GM12801 (cell line): ENCODE results near the gene ZYG11B.

Experiments
- TF ChIP-seq, protein P1 (sequence below): IDR thresholded peaks from one replicate; pipeline ENCODE4 v1.5.1; 2011; ENCODE audit warnings: control low read depth; ENCODE audit not compliant: insufficient read length; ENCODE audit errors: extremely low read depth

Gene ZYG11B

GRCh38 chr1:52753169-52753568, 26.9 kb downstream of the ZYG11B start:
- TF ChIP-seq, protein P1, sequence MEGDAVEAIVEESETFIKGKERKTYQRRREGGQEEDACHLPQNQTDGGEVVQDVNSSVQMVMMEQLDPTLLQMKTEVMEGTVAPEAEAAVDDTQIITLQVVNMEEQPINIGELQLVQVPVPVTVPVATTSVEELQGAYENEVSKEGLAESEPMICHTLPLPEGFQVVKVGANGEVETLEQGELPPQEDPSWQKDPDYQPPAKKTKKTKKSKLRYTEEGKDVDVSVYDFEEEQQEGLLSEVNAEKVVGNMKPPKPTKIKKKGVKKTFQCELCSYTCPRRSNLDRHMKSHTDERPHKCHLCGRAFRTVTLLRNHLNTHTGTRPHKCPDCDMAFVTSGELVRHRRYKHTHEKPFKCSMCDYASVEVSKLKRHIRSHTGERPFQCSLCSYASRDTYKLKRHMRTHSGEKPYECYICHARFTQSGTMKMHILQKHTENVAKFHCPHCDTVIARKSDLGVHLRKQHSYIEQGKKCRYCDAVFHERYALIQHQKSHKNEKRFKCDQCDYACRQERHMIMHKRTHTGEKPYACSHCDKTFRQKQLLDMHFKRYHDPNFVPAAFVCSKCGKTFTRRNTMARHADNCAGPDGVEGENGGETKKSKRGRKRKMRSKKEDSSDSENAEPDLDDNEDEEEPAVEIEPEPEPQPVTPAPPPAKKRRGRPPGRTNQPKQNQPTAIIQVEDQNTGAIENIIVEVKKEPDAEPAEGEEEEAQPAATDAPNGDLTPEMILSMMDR = no peak

GRCh38 chr1:52756020-52756419, 29.8 kb downstream of the ZYG11B start:
- TF ChIP-seq, protein P1 = no peak

GRCh38 chr1:52759908-52760307, 33.7 kb downstream of the ZYG11B start:
- TF ChIP-seq, protein P1 = no peak

DNA sequence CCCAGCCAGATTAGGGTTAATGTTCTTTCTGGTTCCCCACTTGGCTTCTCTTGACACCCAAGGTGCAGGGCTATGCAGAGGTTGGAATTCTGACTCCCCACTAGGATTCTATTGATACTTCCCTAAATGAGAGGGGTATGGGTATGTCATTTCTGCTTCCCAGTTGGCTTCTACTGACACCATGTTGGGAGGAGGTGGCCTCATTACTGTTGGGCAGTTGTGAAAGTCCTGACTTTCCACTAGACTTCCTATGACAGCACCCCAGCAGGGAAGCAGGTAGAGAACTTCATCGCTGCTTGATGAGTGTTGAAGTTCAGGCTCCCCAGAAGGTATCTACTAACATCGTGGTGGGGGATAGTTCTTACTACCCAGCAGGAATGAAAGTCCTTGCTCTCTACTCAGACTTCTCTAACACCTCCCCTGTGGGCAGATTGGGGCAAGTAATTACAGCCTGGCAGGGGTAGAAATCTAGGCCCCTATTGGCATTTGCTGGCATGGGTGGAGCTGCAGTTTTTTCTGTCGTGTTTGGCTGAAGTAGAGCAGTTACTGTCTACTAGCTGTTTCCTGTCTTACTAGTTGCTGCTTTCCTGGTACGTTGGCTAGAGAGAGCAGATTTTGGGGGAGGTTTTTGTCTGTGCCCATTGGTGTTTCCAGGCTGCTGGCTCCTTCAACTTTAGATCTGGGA, 41.5 kb downstream of the ZYG11B start:
- TF ChIP-seq, protein P1 = no peak

GRCh38 chr1:52769346-52770033, 43.2 kb downstream of the ZYG11B start:
- TF ChIP-seq, protein P1 = no peak

- TF ChIP-seq, protein P1 = no peak
Observed at GRCh38 chr1:52771384-52771783, 45.1 kb downstream of the ZYG11B start.

DNA sequence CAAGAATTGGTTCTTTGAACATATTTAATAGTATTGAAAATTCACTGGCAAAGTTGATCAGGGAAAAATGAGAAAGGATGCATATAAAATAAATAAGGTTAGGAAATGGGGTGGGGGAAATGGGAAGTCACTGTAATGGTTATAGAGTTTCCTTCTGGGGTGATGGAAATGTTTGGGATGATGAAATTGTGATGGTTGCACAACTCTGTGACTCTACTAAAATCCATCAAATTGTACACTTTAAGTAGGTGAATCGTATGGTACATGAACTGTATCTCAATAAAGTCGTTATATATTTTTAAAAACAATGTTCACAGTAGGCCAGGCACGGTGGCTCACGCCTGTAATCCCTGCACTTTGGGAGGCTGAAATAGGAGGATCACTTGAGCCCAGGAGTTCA, 59.9 kb downstream of the ZYG11B start:
- TF ChIP-seq, protein P1 = no peak
